DOHH2 (cell line): Measurements from ENCODE around the gene ARHGEF39.

Experiments used
- EZH2phosphoT487 ChIP-seq: fragments of 200-600 bp; sonication (generic); IDR thresholded peaks from 2 replicates; pipeline ENCODE4 v1.6.1; 2017; ENCODE audit warnings: borderline replicate concordance, mild to moderate bottlenecking, antibody characterized with exemption, low read length, moderate library complexity, mixed read lengths
- TF ChIP-seq, protein P1 (sequence below): fragments of 200-600 bp; sonication (generic); IDR thresholded peaks from one replicate; pipeline ENCODE4 v1.5.1; 2014; ENCODE audit warnings: antibody characterized with exemption, mild to moderate bottlenecking, low read depth, low read length; ENCODE audit not compliant: poor library complexity, severe bottlenecking

DNA sequence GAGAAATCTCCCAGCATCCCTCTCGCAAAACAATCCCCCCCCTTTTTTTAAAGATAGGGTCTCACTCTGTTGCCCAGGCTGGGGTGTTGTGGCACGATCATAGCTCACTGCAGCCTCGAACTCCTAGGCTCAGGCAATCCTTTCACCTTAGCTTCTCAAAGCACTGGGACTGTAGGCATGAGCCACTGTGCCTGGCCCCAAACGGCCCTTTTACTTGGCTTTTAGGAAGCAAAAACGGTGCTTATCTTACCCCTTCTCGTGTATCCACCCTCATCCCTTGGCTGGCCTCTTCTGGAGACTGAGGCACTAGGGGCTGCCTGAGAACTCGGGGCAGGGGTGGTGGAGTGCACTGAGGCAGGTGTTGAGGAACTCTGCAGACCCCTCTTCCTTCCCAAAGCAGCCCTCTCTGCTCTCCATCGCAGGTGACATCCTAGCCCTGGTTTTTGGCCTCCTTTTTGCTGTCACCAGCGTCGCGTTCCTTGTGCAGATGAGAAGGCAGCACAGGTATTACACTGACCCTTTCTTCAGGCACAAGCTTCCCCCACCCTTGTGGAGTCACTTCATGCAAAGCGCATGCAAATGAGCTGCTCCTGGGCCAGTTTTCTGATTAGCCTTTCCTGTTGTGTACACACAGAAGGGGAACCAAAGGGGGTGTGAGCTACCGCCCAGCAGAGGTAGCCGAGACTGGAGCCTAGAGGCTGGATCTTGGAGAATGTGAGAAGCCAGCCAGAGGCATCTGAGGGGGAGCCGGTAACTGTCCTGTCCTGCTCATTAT, 15.5 kb upstream of the ARHGEF39 start:
- TF ChIP-seq, protein P1, sequence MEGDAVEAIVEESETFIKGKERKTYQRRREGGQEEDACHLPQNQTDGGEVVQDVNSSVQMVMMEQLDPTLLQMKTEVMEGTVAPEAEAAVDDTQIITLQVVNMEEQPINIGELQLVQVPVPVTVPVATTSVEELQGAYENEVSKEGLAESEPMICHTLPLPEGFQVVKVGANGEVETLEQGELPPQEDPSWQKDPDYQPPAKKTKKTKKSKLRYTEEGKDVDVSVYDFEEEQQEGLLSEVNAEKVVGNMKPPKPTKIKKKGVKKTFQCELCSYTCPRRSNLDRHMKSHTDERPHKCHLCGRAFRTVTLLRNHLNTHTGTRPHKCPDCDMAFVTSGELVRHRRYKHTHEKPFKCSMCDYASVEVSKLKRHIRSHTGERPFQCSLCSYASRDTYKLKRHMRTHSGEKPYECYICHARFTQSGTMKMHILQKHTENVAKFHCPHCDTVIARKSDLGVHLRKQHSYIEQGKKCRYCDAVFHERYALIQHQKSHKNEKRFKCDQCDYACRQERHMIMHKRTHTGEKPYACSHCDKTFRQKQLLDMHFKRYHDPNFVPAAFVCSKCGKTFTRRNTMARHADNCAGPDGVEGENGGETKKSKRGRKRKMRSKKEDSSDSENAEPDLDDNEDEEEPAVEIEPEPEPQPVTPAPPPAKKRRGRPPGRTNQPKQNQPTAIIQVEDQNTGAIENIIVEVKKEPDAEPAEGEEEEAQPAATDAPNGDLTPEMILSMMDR: no peak
- no peak for TF ChIP-seq EZH2phosphoT487
